ENCODE measurements around the gene MAMDC2. TPM values are rescaled to one million over a fixed set of nuclear protein-coding genes. Genes with fewer than 3 reads are reported as not detected.

MAMDC2 gene
- polyA plus RNA-seq, 1 experiment = 10.4 TPM

- no peak for TF ChIP-seq CTCF (IDR thresholded peaks at IDR 0.05; ENCODE audit: low read depth, low read length)
- no peaks in the 10 kb centered on the region for H3K27me3 ChIP-seq (ENCODE audit: control insufficient read depth, insufficient read depth, low read length)
- no peak overlapping the region for H3K4me3 ChIP-seq (ENCODE audit: low read depth, low read length)
- H3K9me3 ChIP-seq (ENCODE audit: control insufficient read depth, insufficient read depth, low read length) = no peaks in the 10 kb centered on the region
- ChIA-PET POLR2A (interaction anchor here (0.9 kb wide), 1 partner anchor 171 kb away, joined by 4 read pairs; no protein-coding TSS in a partner anchor), CTCF (interaction anchor here (1.0 to 11.4 kb wide), 5 partner anchors 10 to 480 kb away, joined by 3 to 97 read pairs (median 12); no protein-coding TSS in a partner anchor)
- no peak for DNase-seq (ENCODE audit: low read depth, low spot score)
- H3K27ac ChIP-seq (ENCODE audit: low read depth, low read length) = no peak overlapping the region
These were observed 78.3 kb downstream of the MAMDC2 start for GRCh38 chr9:70121818-70122436.

GRCh38 chr9:70123695-70124094 is 80.0 kb downstream of the MAMDC2 start:
- no peak overlapping the region for H3K27ac ChIP-seq (ENCODE audit: low read depth, low read length)
- CTCF ChIA-PET = interaction anchor here (1.0 to 11.4 kb wide), 2 partner anchors 11 to 152 kb away, joined by 3 to 97 read pairs; no protein-coding TSS in a partner anchor

GRCh38 chr9:70125621-70126263 is 82.1 kb downstream of the MAMDC2 start:
- H3K4me3 ChIP-seq (ENCODE audit: low read depth, low read length) = no peak overlapping the region
- TF ChIP-seq CTCF (IDR thresholded peaks at IDR 0.05; ENCODE audit: low read depth, low read length) = no peak
- no peaks in the 10 kb centered on the region for H3K27me3 ChIP-seq (ENCODE audit: control insufficient read depth, insufficient read depth, low read length)
- POLR2A ChIA-PET = no interaction called here
- CTCF ChIA-PET = interaction anchor here (11.4 kb wide), 1 partner anchor 13 kb away, joined by 97 read pairs; no protein-coding TSS in a partner anchor
- no peaks in the 10 kb centered on the region for H3K9me3 ChIP-seq (ENCODE audit: control insufficient read depth, insufficient read depth, low read length)
- no peak for DNase-seq (ENCODE audit: low read depth, low spot score)
- H3K27ac ChIP-seq (ENCODE audit: low read depth, low read length) = no peak overlapping the region

More at GRCh38 chr9:70123695-70124094, 80.0 kb downstream of the MAMDC2 start:
- DNase-seq (ENCODE audit: low read depth, low spot score) = no peak
- TF ChIP-seq CTCF (IDR thresholded peaks at IDR 0.05; ENCODE audit: low read depth, low read length) = no peak
- Histone ChIP-seq H3K4me3 (ENCODE audit: low read depth, low read length) (no peak overlapping the region), H3K9me3 (ENCODE audit: control insufficient read depth, insufficient read depth, low read length) (no peaks in the 10 kb centered on the region), H3K27me3 (ENCODE audit: control insufficient read depth, insufficient read depth, low read length) (no peaks in the 10 kb centered on the region)
- POLR2A ChIA-PET = no interaction called here

- Histone ChIP-seq H3K4me3 (ENCODE audit: low read depth, low read length) (no peak overlapping the region), H3K9me3 (ENCODE audit: control insufficient read depth, insufficient read depth, low read length) (no peaks in the 10 kb centered on the region), H3K27ac (ENCODE audit: low read depth, low read length) (no peak overlapping the region), H3K27me3 (ENCODE audit: control insufficient read depth, insufficient read depth, low read length) (no peaks in the 10 kb centered on the region)
- no peak for DNase-seq (ENCODE audit: low read depth, low spot score)
- POLR2A ChIA-PET = no interaction called here
- CTCF ChIA-PET = interaction anchor here (0.7 to 11.4 kb wide), 2 partner anchors 15 to 454 kb away, joined by 3 to 97 read pairs; no protein-coding TSS in a partner anchor
- no peak for TF ChIP-seq CTCF (IDR thresholded peaks at IDR 0.05; ENCODE audit: low read depth, low read length)
These were observed 83.4 kb downstream of the MAMDC2 start for GRCh38 chr9:70127036-70127435.
